OCI-LY7 (cell line): Measurements from ENCODE around the gene ERN1.

Experiments
- EZH2phosphoT487 ChIP-seq: fragments of 200-600 bp; sonication (generic); IDR thresholded peaks from 2 replicates; pipeline ENCODE4 v1.6.1; 2018; ENCODE audit warnings: low read depth, borderline replicate concordance, mild to moderate bottlenecking, mixed run types, antibody characterized with exemption, low read length, moderate library complexity, mixed read lengths
- TF ChIP-seq, protein P1 (sequence below): fragments of 200-600 bp; sonication (generic); conservative IDR thresholded peaks from 2 replicates; pipeline ENCODE4 v1.5.1; 2014; ENCODE audit warnings: mild to moderate bottlenecking, antibody characterized with exemption, low read length, moderate library complexity, mixed read lengths

GRCh38 chr17:63997341-63998048 lies 132.4 kb downstream of the ERN1 start:
- TF ChIP-seq, protein P1, sequence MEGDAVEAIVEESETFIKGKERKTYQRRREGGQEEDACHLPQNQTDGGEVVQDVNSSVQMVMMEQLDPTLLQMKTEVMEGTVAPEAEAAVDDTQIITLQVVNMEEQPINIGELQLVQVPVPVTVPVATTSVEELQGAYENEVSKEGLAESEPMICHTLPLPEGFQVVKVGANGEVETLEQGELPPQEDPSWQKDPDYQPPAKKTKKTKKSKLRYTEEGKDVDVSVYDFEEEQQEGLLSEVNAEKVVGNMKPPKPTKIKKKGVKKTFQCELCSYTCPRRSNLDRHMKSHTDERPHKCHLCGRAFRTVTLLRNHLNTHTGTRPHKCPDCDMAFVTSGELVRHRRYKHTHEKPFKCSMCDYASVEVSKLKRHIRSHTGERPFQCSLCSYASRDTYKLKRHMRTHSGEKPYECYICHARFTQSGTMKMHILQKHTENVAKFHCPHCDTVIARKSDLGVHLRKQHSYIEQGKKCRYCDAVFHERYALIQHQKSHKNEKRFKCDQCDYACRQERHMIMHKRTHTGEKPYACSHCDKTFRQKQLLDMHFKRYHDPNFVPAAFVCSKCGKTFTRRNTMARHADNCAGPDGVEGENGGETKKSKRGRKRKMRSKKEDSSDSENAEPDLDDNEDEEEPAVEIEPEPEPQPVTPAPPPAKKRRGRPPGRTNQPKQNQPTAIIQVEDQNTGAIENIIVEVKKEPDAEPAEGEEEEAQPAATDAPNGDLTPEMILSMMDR: no peak
- no peak for TF ChIP-seq EZH2phosphoT487
